Gastrocnemius medialis (tissue), 4 donors: ENCODE measurements around the gene ARHGAP15. TPM values are rescaled to one million over a fixed set of nuclear protein-coding genes. Genes with fewer than 3 reads are reported as not detected.

Source experiments
- ATAC-seq, 2 donors: fragments of 150-250 bp; one replicate each; pipeline ENCODE4 v1.9.1; 2016
- DNase-seq, 2 donors: peaks; one replicate each; pipeline ENCODE4 v3.0.0-alpha.2; 2019
- H3K27ac ChIP-seq, 4 donors: fragments of 200-600 bp; sonication (generic); 1 replicate in 1 of 4; 2 replicates in 3 of 4; pipeline ENCODE4 v1.5.1; 2016 to 2018; ENCODE audit warnings: mild to moderate bottlenecking in 2 of 4, moderate library complexity in 1 of 4
- H3K27me3 ChIP-seq, 3 donors: fragments of 200-600 bp; sonication (generic) in 2 of 3; 1 replicate in 1 of 3; 2 replicates in 2 of 3; pipeline versions ENCODE4 v1.5.1 to v1.6.0; 2016 to 2019; ENCODE audit warnings: mild to moderate bottlenecking in 1 of 3, moderate library complexity in 1 of 3
- H3K36me3 ChIP-seq, 2 donors: fragments of 200-600 bp; sonication (generic) in 1 of 2; one replicate each; pipeline ENCODE4 v1.5.1; 2017 to 2018
- H3K4me1 ChIP-seq, 2 donors: fragments of 200-600 bp; sonication (generic) in 1 of 2; one replicate each; pipeline ENCODE4 v1.5.1; 2016 to 2017; ENCODE audit warnings: mild to moderate bottlenecking in 2 of 2
- H3K4me3 ChIP-seq, 4 donors: fragments of 200-600 bp; sonication (generic) in 3 of 4; 1 replicate in 1 of 4; 2 replicates in 3 of 4; pipeline ENCODE4 v1.5.1; 2016 to 2019; ENCODE audit warnings: mild to moderate bottlenecking in 2 of 4
- H3K9me3 ChIP-seq, 3 donors: fragments of 200-600 bp; sonication (generic) in 2 of 3; 1 replicate in 1 of 3; 2 replicates in 2 of 3; pipeline ENCODE4 v1.5.1; 2016 to 2019
- CTCF ChIP-seq, 5 experiments: fragments of 450-650 bp in 3 of 5; fragments of 200-600 bp in 2 of 5; sonication (generic) in 2 of 5; IDR thresholded peaks in 4 of 5; conservative IDR thresholded peaks in 1 of 5; 1 replicate in 4 of 5; 2 replicates in 1 of 5; pipeline ENCODE4 v1.5.1; 2016 to 2019; ENCODE audit warnings: antibody characterized with exemption in 5 of 5, mild to moderate bottlenecking in 3 of 5, moderate library complexity in 3 of 5
- POLR2A ChIP-seq, 2 donors: fragments of 450-650 bp; IDR thresholded peaks; one replicate each; pipeline ENCODE4 v1.6.1; 2017; ENCODE audit warnings: antibody characterized with exemption in 2 of 2, mild to moderate bottlenecking in 2 of 2, moderate library complexity in 2 of 2
- in situ Hi-C, 4 donors: fragments of 200-750 bp; cut with MboI; loops; one replicate each; pipeline versions ENCODE4 v1.15.0 to v1.8.0; 2017; ENCODE audit warnings: low sequenced_read_pairs in 4 of 4
- intact Hi-C: fragments of 100-400 bp; cut with DNase I; formaldehyde crosslinking; loops from one replicate; pipeline ENCODE4 v1.15.1; 2023; ENCODE audit warnings: low total_unique reads
- total RNA-seq, 4 donors: library from RNA; depleted of rRNA; stranded (reverse); fragments of >200 nt; gene quantifications; one replicate each; pipeline versions ENCODE4 v1.1.0 to v1.2.3, GENCODE V29; 2016

ARHGAP15 gene
- total RNA-seq, 4 donors from 2014 or later, result 1.2 to 3.2 (median 1.3) TPM; not detected in 1

- Histone ChIP-seq H3K36me3 (no peaks in the 10 kb centered on the region), H3K27me3 (no peaks in the 10 kb centered on the region), H3K9me3 (no peaks in the 10 kb centered on the region), H3K27ac (no peak overlapping the region), H3K4me3 (no peak overlapping the region), H3K4me1 (no peaks in the 10 kb centered on the region)
- TF ChIP-seq CTCF (IDR thresholded peaks at IDR 0.05 in 4 of 5, conservative IDR thresholded peaks at IDR 0.05 in 1 of 5), result peak in 3 of 5 experiments; percentile 9 to 46 (median 11)
- TF ChIP-seq POLR2A (IDR thresholded peaks at IDR 0.05), result no peak
- in situ Hi-C loops (no loop called here), intact Hi-C loops (no loop called here)
- DNase-seq (no peak), ATAC-seq (no peak)
Measured at GRCh38 chr2:143686585-143687164, 557.5 kb downstream of the ARHGAP15 start.

DNA sequence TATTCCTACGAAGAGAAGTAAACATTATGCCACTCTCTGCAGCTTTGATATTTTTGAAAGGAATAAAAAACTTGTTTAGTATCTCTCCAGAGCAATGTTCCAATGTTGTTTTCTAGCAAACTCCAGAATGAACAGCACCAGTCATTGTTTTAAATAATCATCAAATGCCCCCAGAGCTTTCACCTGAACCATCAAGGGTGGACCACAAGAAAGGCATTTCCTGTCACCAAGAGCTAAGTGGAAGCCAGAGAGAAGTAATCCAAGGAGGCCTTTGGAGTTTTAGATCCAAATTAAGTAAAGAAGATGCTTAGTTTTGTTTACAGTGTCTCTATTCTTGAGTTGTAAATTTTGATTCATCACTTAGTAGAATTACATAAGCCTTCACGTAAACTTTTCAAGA lies 559.0 kb downstream of the ARHGAP15 start:
- in situ Hi-C loops (no loop called here), intact Hi-C loops (no loop called here)
- no peak overlapping the region for H3K27ac ChIP-seq
- H3K36me3 ChIP-seq, result no peaks in the 10 kb centered on the region
- no peak for ATAC-seq
- no peak for TF ChIP-seq CTCF (IDR thresholded peaks at IDR 0.05 in 4 of 5, conservative IDR thresholded peaks at IDR 0.05 in 1 of 5)
- no peak overlapping the region for H3K4me3 ChIP-seq
- no peaks in the 10 kb centered on the region for H3K27me3 ChIP-seq
- H3K4me1 ChIP-seq, result no peaks in the 10 kb centered on the region
- no peak for DNase-seq
- H3K9me3 ChIP-seq, result no peaks in the 10 kb centered on the region

- H3K4me1 ChIP-seq, result no peaks in the 10 kb centered on the region
- no peaks in the 10 kb centered on the region for H3K9me3 ChIP-seq
- DNase-seq (no peak), ATAC-seq (no peak)
- H3K4me3 ChIP-seq, result no peak overlapping the region
- in situ Hi-C loops, result no loop called here
- H3K27me3 ChIP-seq, result no peaks in the 10 kb centered on the region
- H3K36me3 ChIP-seq, result no peaks in the 10 kb centered on the region
- H3K27ac ChIP-seq, result no peak overlapping the region
- no peak for TF ChIP-seq POLR2A (IDR thresholded peaks at IDR 0.05)
- no peak for TF ChIP-seq CTCF (IDR thresholded peaks at IDR 0.05 in 4 of 5, conservative IDR thresholded peaks at IDR 0.05 in 1 of 5)
- intact Hi-C loops, result no loop called here
Measured at GRCh38 chr2:143688815-143689214, 559.6 kb downstream of the ARHGAP15 start.

GRCh38 chr2:143689541-143689940 lies 560.3 kb downstream of the ARHGAP15 start:
- DNase-seq (no peak), ATAC-seq (no peak)
- no peak for TF ChIP-seq POLR2A (IDR thresholded peaks at IDR 0.05)
- TF ChIP-seq CTCF (IDR thresholded peaks at IDR 0.05 in 4 of 5, conservative IDR thresholded peaks at IDR 0.05 in 1 of 5), result no peak
- H3K4me3 ChIP-seq, result no peak overlapping the region
- in situ Hi-C loops (no loop called here), intact Hi-C loops (no loop called here)
- H3K4me1 ChIP-seq, result no peaks in the 10 kb centered on the region
- no peaks in the 10 kb centered on the region for H3K36me3 ChIP-seq
- no peak overlapping the region for H3K27ac ChIP-seq
- H3K27me3 ChIP-seq, result no peaks in the 10 kb centered on the region
- no peaks in the 10 kb centered on the region for H3K9me3 ChIP-seq

DNA sequence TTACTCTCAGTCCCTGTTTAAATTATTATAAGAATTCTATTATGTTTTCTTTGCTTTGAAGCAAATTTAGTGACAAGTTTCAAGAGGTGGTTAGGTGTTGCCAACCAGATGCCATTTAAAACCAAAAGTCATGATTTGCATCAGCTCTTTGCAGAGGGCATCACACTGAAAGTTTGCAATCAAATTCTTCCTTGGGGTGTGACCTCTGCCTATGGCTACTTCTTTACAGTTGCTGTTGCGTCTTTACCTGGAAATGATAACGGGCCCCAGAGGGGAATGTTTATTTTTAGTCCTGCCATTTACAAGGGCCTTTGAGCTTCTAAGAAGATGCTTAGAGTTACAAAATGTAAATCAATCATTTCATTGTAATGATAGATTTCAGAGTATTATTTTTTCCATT lies 561.0 kb downstream of the ARHGAP15 start:
- no peak for ATAC-seq
- no peaks in the 10 kb centered on the region for H3K9me3 ChIP-seq
- intact Hi-C loops (no loop called here), in situ Hi-C loops (no loop called here)
- no peaks in the 10 kb centered on the region for H3K27me3 ChIP-seq
- DNase-seq, result no peak
- H3K4me1 ChIP-seq, result no peaks in the 10 kb centered on the region
- H3K27ac ChIP-seq, result no peak overlapping the region
- no peak overlapping the region for H3K4me3 ChIP-seq
- no peaks in the 10 kb centered on the region for H3K36me3 ChIP-seq
- no peak for TF ChIP-seq CTCF (IDR thresholded peaks at IDR 0.05 in 4 of 5, conservative IDR thresholded peaks at IDR 0.05 in 1 of 5)
- TF ChIP-seq POLR2A (IDR thresholded peaks at IDR 0.05), result no peak
